CD4-positive, alpha-beta T cell treated with Interleukin-15 for 4 hours (primary cell): ENCODE data around the gene ZFP3.
"Not testable (repeated sequence)": the region's sequence is repeated elsewhere in the genome, so short reads cannot be mapped to it uniquely, and the experiment has no call there.

Experiments used
- DNase-seq: peaks from one replicate; pipeline ENCODE4 v3.0.0-alpha.2; 2020; ENCODE audit warnings: low spot score

ZFP3 gene

GRCh38 chr17:5124896-5125295, 46.6 kb downstream of the ZFP3 start:
- DNase-seq = not testable (repeated sequence)

- no peak for DNase-seq
These were observed 48.6 kb downstream of the ZFP3 start for GRCh38 chr17:5126719-5127488.

- DNase-seq = no peak
These were observed 49.6 kb downstream of the ZFP3 start for GRCh38 chr17:5127910-5128309.

GRCh38 chr17:5128387-5128786, 50.1 kb downstream of the ZFP3 start:
- DNase-seq = not testable (repeated sequence)

- DNase-seq = no peak
These were observed 50.8 kb downstream of the ZFP3 start for GRCh38 chr17:5128905-5129535.

GRCh38 chr17:5129770-5130169, 51.5 kb downstream of the ZFP3 start:
- DNase-seq = not testable (repeated sequence)

- DNase-seq = not testable (repeated sequence)
These were observed 52.0 kb downstream of the ZFP3 start for GRCh38 chr17:5130261-5130660.

- not testable (repeated sequence) for DNase-seq
These were observed 52.4 kb downstream of the ZFP3 start for GRCh38 chr17:5130687-5131086.

- no peak for DNase-seq
These were observed 53.0 kb downstream of the ZFP3 start for GRCh38 chr17:5131146-5131715.

- not testable (repeated sequence) for DNase-seq
These were observed 53.7 kb downstream of the ZFP3 start for GRCh38 chr17:5131799-5132502.

GRCh38 chr17:5132503-5133225, 54.4 kb downstream of the ZFP3 start:
- not testable (repeated sequence) for DNase-seq

GRCh38 chr17:5133311-5133710, 55.0 kb downstream of the ZFP3 start:
- DNase-seq = no peak

- not testable (repeated sequence) for DNase-seq
These were observed 55.7 kb downstream of the ZFP3 start for GRCh38 chr17:5133961-5134360.

- not testable (repeated sequence) for DNase-seq
These were observed 56.3 kb downstream of the ZFP3 start for GRCh38 chr17:5134571-5134970.

GRCh38 chr17:5135131-5135712, 57.0 kb downstream of the ZFP3 start:
- not testable (repeated sequence) for DNase-seq

GRCh38 chr17:5135726-5136579, 57.7 kb downstream of the ZFP3 start:
- DNase-seq = no peak

GRCh38 chr17:5136580-5137412, 58.5 kb downstream of the ZFP3 start:
- DNase-seq = not testable (repeated sequence)

- DNase-seq = not testable (repeated sequence)
These were observed 59.4 kb downstream of the ZFP3 start for GRCh38 chr17:5137511-5138197.

- not testable (repeated sequence) for DNase-seq
These were observed 59.9 kb downstream of the ZFP3 start for GRCh38 chr17:5138198-5138544.
